ENCODE measurements around the gene PRR13. TPM values are rescaled to one million over a fixed set of nuclear protein-coding genes. Genes with fewer than 3 reads are reported as not detected.

Gene PRR13
- total and polyA plus RNA-seq, 9 of the 15 experiments (the other 6 are each of a cell fraction or from before 2014, with no cell fraction given), result 117 to 835 (median 285) TPM

DNA sequence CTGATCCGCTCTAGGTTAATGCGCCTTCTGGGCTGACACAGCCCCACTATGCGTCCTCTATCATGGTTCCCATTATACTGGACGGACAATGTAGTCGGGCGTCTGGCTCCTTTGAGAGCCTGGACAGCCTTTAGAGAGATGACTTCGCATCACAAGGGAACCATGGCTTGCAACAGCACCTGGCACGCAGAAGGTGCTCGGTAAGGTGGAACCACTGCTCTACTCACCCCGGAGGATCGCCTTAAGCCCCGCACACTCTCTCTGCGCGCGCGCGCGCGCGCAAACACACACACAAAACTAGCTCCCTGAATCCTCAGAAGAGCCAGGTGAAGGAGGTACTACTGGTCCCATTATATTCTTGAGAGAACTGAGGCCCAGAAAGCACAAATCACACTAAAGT, 50.7 kb downstream of the PRR13 start:
- CTCF ChIA-PET (ENCODE audit: low intra/inter-chr PET ratio), result no interaction called here
- TF ChIP-seq NRF1 (conservative IDR thresholded peaks at IDR 0.05 in 1 of 2, IDR thresholded peaks at IDR 0.05 in 1 of 2) (peak; percentile 47 to 56; a peak in 3 of 4 replicates), SRSF1 (IDR thresholded peaks at IDR 0.05; ENCODE audit: low read depth, low read length) (no peak), SMARCB1 (IDR thresholded peaks at IDR 0.05; ENCODE audit: insufficient read length, low read depth) (no peak), ZKSCAN1 (IDR thresholded peaks at IDR 0.05; ENCODE audit: low read depth, low read length) (peak; percentile 50; the same call in 1 of the 2 replicates), MYNN (IDR thresholded peaks at IDR 0.05) (no peak), MYNN (CRISPR knock-in tag; IDR thresholded peaks at IDR 0.05) (no peak)
- DNase-seq (ENCODE audit: extremely low read depth in 1 of 4, low spot score in 3 of 4), result no peak

More for the DNA sequence above, 50.7 kb downstream of the PRR13 start:
- intact Hi-C loops (cut with micrococcal nuclease) (no loop called here), in situ Hi-C loops (cut with MboI) (no loop called here)
- Histone ChIP-seq H3K9me3 (replicated peaks; ENCODE audit: control insufficient read depth, insufficient read depth, low read depth, low read length) (no peaks in the 10 kb centered on the region), H4K20me1 (replicated peaks; ENCODE audit: control insufficient read depth, insufficient read depth, low read length) (no peaks in the 10 kb centered on the region), H3K27ac (ENCODE audit: extremely low read depth, low read depth, low read length) (peak overlapping the region; percentile 56; the same call in 1 of the 3 replicates), H3K27me3 (ENCODE audit: control insufficient read depth in 2 of 2, insufficient read depth in 2 of 2, low read length in 2 of 2) (no peaks in the 10 kb centered on the region), H3K79me2 (ENCODE audit: control insufficient read depth, insufficient read depth, low read length) (no peaks in the 10 kb centered on the region), H3K4me3 (0 out of 2 replicates have a peak overlapping the region, but pooled peaks have one; percentile 47), H3K4me1 (replicated peaks in 1 of 2; ENCODE audit: control insufficient read depth in 2 of 2, insufficient read depth in 2 of 2, low read length in 2 of 2) (peaks cover 27 to 40% of the 10 kb centered on the region in 2 experiments; a peak in 4 of 5 replicates), H3K4me2 (ENCODE audit: insufficient read depth, low read length) (peak overlapping the region; percentile 79), H3K9me1 (ENCODE audit: control insufficient read depth, insufficient read depth, low read length) (no peaks in the 10 kb centered on the region), H3K9ac (ENCODE audit: insufficient read depth in 1 of 2, low read depth in 2 of 2, low read length in 2 of 2) (peak overlapping the region in 1 of 2 experiments; percentile 78; a peak in 2 of 4 replicates), H2AFZ (ENCODE audit: low read depth, low read length) (peak overlapping the region; percentile 86; the same call in 1 of the 2 replicates), H3K36me3 (ENCODE audit: control insufficient read depth, insufficient read depth, low read length) (peaks cover 7% of the 10 kb centered on the region; the same call in 2 of the 3 replicates)
- FAIRE-seq (no peak), ATAC-seq (no peak)
- POLR2A ChIA-PET, result interaction anchor here (0.5 to 2.0 kb wide), 9 partner anchors 9 to 63 kb away, joined by 3 to 13 read pairs (median 4); partner anchors contain the start of gene TARBP2
- BruUV-seq (replicated peaks), result no TSS peak
- 92% methylated on average over 17 of the region's 20 CpGs for WGBS (ENCODE audit: insufficient coverage, low coverage, missing lambda C conversion rate)

All from K562 (cell line).